ENCODE measurements around the gene SFMBT2.
A peak's percentile ranks its signal among the peaks of the same experiment; 100 is the strongest.

Gene SFMBT2

DNA sequence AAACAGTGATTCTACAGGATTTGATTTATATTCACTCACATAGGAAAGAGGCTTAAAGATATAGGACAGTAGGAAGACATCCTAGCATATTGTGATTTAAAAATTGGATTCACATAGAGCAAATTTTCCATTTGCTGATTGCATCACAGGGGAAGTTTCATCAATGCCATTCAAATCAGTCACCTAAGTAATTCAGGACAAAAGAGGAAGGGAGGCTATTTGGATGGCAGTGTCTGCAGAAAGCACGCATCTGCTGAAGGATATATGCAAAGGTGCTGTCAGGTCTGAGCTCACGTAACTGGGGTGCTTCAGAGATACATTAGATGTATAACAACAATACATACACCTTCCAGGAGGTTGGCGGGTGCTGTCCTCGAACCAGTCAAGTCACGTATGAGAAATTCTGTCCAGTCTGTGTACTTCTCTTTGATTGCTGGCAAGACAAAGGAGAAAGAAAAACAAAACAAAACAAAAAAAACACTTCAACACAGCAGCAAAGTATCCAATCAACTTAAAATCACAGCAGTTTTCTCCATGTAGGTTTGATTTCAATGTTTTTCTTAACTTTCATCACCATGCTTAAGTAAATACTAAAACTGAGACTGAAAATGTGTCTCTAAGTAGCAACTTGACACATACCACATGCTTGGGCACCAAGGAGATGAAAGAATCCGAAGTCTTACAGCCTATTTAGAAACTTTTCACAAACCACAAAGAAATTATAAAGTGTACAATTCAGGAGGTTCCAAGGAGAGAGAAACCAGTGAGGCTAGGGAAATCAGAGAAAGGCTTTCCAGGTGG, 125.1 kb downstream of the SFMBT2 start:
- in situ Hi-C loops (cut with HindIII; ENCODE audit: low sequenced_read_pairs) = no loop called here
- H3K4me3 ChIP-seq (ENCODE audit: low read depth, low read length) = no peak overlapping the region
- peak; percentile 16 for DNase-seq (ENCODE audit: low read depth, low spot score)
- TF ChIP-seq CTCF (IDR thresholded peaks at IDR 0.05; ENCODE audit: low read depth, low read length) = no peak

DNA sequence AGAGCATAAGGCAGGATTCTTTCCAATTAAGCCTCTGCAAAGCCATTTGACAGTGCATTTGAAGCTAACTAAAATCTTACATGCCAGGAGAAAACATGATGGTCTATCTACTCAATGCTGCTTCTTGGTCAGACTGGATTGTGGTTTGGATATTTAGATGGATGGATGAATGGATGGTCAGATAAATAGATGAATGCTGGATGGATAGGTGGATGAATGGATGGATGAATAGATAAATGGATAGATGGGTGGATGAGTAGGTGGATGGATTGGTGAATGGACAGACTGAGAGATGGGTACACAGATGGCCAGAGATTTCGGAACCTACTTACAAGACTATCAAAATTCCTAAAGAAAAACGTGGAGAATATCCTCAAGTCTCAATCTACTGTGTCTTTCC, 127.6 kb downstream of the SFMBT2 start:
- TF ChIP-seq CTCF (IDR thresholded peaks at IDR 0.05; ENCODE audit: low read depth, low read length) = no peak
- in situ Hi-C loops (cut with HindIII; ENCODE audit: low sequenced_read_pairs) = no loop called here

DNA sequence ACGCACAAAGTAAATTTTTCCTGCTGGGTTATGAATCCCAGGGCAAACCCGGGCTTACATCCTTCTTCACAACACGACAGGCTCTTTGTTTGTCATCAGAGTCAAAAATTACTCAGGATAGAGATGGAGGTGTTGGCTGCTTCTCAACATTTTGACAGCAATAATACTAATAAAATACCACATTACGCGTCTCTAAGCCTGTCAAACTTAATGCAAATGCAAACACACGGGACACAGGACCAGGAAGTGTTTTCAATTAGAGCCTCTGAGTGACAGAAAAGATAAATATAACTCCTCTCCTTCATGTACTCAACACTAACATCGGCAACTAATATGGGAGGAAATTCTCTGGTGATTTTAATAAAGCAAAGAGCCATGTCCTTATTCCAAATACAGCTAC, 128.4 kb downstream of the SFMBT2 start:
- TF ChIP-seq CTCF (IDR thresholded peaks at IDR 0.05; ENCODE audit: low read depth, low read length) = no peak
- no peak for DNase-seq (ENCODE audit: low read depth, low spot score)
- in situ Hi-C loops (cut with HindIII; ENCODE audit: low sequenced_read_pairs) = no loop called here
- H3K4me3 ChIP-seq (ENCODE audit: low read depth, low read length) = no peak overlapping the region

More for the DNA sequence above, 127.6 kb downstream of the SFMBT2 start:
- no peak overlapping the region for H3K4me3 ChIP-seq (ENCODE audit: low read depth, low read length)
- DNase-seq (ENCODE audit: low read depth, low spot score) = no peak

DNA sequence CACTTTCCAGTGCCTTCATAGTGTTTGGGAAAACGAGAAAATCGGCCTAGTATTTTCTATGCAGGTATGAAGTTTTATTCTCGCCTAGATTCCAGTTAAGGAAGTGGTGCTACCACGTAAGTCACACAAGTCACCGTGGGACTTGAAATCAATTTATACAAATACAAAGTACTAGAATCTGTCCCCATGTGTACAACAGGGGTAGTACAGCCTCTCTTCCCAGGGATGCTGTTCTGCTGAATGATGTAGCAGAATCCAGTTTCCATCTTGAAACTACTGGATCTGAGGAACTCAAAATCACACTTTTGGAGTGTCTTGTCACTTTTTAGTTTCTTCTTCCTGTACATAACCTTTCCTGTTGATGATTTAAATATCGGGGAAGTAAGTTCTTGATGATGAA, 129.4 kb downstream of the SFMBT2 start:
- no peak for DNase-seq (ENCODE audit: low read depth, low spot score)
- no peak for TF ChIP-seq CTCF (IDR thresholded peaks at IDR 0.05; ENCODE audit: low read depth, low read length)
- in situ Hi-C loops (cut with HindIII; ENCODE audit: low sequenced_read_pairs) = no loop called here
- no peak overlapping the region for H3K4me3 ChIP-seq (ENCODE audit: low read depth, low read length)

GRCh38 chr10:7279303-7279702, 131.5 kb downstream of the SFMBT2 start:
- no peak for DNase-seq (ENCODE audit: low read depth, low spot score)
- in situ Hi-C loops (cut with HindIII; ENCODE audit: low sequenced_read_pairs) = no loop called here
- no peak overlapping the region for H3K4me3 ChIP-seq (ENCODE audit: low read depth, low read length)
- no peak for TF ChIP-seq CTCF (IDR thresholded peaks at IDR 0.05; ENCODE audit: low read depth, low read length)

GRCh38 chr10:7277867-7278266, 133.0 kb downstream of the SFMBT2 start:
- no peak for DNase-seq (ENCODE audit: low read depth, low spot score)
- H3K4me3 ChIP-seq (ENCODE audit: low read depth, low read length) = no peak overlapping the region
- in situ Hi-C loops (cut with HindIII; ENCODE audit: low sequenced_read_pairs) = no loop called here
- no peak for TF ChIP-seq CTCF (IDR thresholded peaks at IDR 0.05; ENCODE audit: low read depth, low read length)
